Measurements from ENCODE around the gene PRKG1.

DNA sequence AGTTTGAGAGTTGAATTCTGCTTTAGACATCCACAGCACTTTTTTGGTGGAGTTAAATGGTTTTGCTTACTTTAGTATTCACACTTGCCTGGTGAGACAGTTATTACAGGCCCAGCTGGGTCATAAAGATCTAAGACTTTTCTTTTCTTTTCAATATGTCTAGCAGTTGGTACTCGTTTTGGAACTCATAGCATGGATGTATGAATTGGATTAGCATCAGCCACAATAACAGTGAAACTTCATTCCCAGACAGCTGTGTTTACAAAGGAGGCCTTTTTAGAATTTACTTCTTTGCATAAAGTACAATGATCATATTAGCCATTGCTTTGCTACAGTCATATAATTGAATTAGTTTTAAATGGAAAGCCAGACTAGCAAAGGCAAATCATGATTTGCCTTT lies 1071.3 kb downstream of the PRKG1 start:
- TF ChIP-seq, protein P1, sequence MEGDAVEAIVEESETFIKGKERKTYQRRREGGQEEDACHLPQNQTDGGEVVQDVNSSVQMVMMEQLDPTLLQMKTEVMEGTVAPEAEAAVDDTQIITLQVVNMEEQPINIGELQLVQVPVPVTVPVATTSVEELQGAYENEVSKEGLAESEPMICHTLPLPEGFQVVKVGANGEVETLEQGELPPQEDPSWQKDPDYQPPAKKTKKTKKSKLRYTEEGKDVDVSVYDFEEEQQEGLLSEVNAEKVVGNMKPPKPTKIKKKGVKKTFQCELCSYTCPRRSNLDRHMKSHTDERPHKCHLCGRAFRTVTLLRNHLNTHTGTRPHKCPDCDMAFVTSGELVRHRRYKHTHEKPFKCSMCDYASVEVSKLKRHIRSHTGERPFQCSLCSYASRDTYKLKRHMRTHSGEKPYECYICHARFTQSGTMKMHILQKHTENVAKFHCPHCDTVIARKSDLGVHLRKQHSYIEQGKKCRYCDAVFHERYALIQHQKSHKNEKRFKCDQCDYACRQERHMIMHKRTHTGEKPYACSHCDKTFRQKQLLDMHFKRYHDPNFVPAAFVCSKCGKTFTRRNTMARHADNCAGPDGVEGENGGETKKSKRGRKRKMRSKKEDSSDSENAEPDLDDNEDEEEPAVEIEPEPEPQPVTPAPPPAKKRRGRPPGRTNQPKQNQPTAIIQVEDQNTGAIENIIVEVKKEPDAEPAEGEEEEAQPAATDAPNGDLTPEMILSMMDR (IDR thresholded peaks at IDR 0.05): no peak
- no peak for TF ChIP-seq EZH2phosphoT487 (IDR thresholded peaks at IDR 0.05)
- TF ChIP-seq EZH2 (IDR thresholded peaks at IDR 0.05): no peak
